GM18499 (cell line): ENCODE data around the gene DNAJC1.
"Not testable (repeated sequence)": the region's sequence is repeated elsewhere in the genome, so short reads cannot be mapped to it uniquely, and the experiment has no call there.

Source experiments
- ATAC-seq: cut with Tn5 transposase; IDR thresholded peaks from one replicate; pipeline ENCODE4 v1.9.1; 2021; ENCODE audit warnings: moderate number of reproducible peaks; ENCODE audit not compliant: insufficient read depth, unreplicated experiment

The DNAJC1 gene

GRCh38 chr10:21837487-21837886 is 166.0 kb downstream of the DNAJC1 start:
- not testable (repeated sequence) for ATAC-seq

- not testable (repeated sequence) for ATAC-seq
Observed at GRCh38 chr10:21834574-21834973, 169.0 kb downstream of the DNAJC1 start.

GRCh38 chr10:21832821-21833130 is 170.8 kb downstream of the DNAJC1 start:
- ATAC-seq = no peak

GRCh38 chr10:21831986-21832820 is 171.3 kb downstream of the DNAJC1 start:
- ATAC-seq = no peak

- no peak for ATAC-seq
Observed at GRCh38 chr10:21830037-21830436, 173.5 kb downstream of the DNAJC1 start.

GRCh38 chr10:21827308-21827707 is 176.2 kb downstream of the DNAJC1 start:
- ATAC-seq = no peak

GRCh38 chr10:21826725-21827124 is 176.8 kb downstream of the DNAJC1 start:
- no peak for ATAC-seq

- ATAC-seq = no peak
Observed at GRCh38 chr10:21825345-21825744, 178.2 kb downstream of the DNAJC1 start.

GRCh38 chr10:21824409-21824808 is 179.1 kb downstream of the DNAJC1 start:
- ATAC-seq = no peak

- ATAC-seq = no peak
Observed at GRCh38 chr10:21823617-21824016, 179.9 kb downstream of the DNAJC1 start.

GRCh38 chr10:21822273-21822672 is 181.3 kb downstream of the DNAJC1 start:
- not testable (repeated sequence) for ATAC-seq

- ATAC-seq = no peak
Observed at GRCh38 chr10:21820952-21821351, 182.6 kb downstream of the DNAJC1 start.

GRCh38 chr10:21818416-21818815 is 185.1 kb downstream of the DNAJC1 start:
- ATAC-seq = not testable (repeated sequence)

GRCh38 chr10:21814866-21815265 is 188.7 kb downstream of the DNAJC1 start:
- ATAC-seq = no peak

- no peak for ATAC-seq
Observed at GRCh38 chr10:21813946-21814345, 189.6 kb downstream of the DNAJC1 start.

- ATAC-seq = no peak
Observed at GRCh38 chr10:21811245-21811585, 192.3 kb downstream of the DNAJC1 start.

- no peak for ATAC-seq
Observed at GRCh38 chr10:21810582-21811244, 192.8 kb downstream of the DNAJC1 start.

GRCh38 chr10:21808550-21808949 is 195.0 kb downstream of the DNAJC1 start:
- ATAC-seq = no peak

- ATAC-seq = no peak
Observed at GRCh38 chr10:21807180-21807579, 196.3 kb downstream of the DNAJC1 start.

GRCh38 chr10:21803374-21803773 is 200.2 kb downstream of the DNAJC1 start:
- no peak for ATAC-seq

- no peak for ATAC-seq
Observed at GRCh38 chr10:21801609-21802008, 201.9 kb downstream of the DNAJC1 start.
